HepG2 (cell line): ENCODE measurements around the gene SMIM45.

Experiments used
- ATAC-seq: fragments of 200-7000 bp; cut with Tn5 transposase; 3 replicates; pipeline ENCODE4 v1.9.1; 2020; ENCODE audit warnings: mild to moderate bottlenecking, moderate library complexity
- BruUV-seq: library from RNA; stranded (reverse); fragments of 400-500 nt; replicated peaks from 2 replicates; lab custom pipeline; 2021; lab: Mats Ljungman, UMichigan
- CTCF ChIA-PET: fragments of 300-600 bp; formaldehyde crosslinking; extraction: SDS; loops from one replicate; lab custom pipeline; 2021; ENCODE audit warnings: low total read pairs, inconsistent platforms, low intra/inter-chr PET ratio; lab: Yijun Ruan, JAX
- POLR2A ChIA-PET: fragments of 350-600 bp; sonication (Branson Sonifier 250); formaldehyde crosslinking; loops from one replicate; lab custom pipeline; 2020; ENCODE audit warnings: antibody characterized with exemption, inconsistent platforms; lab: Yijun Ruan, JAX
- DNase-seq: peaks from one replicate; pipeline ENCODE4 v3.0.0-alpha.2; 2015; ENCODE audit warnings: low spot score
- FAIRE-seq: peaks from 3 replicates; lab custom pipeline; 2011; peaks lifted over from hg19 to GRCh38; lab: Jason Lieb, UNC
- H2AFZ ChIP-seq: one replicate; pipeline ENCODE4 v1.6.1; 2011; ENCODE audit warnings: low read length, inconsistent platforms
- H3K27ac ChIP-seq: fragments of 300-600 bp; 3 replicates; pipeline ENCODE4 v1.8.0; 2011; ENCODE audit warnings: mixed run types, mild to moderate bottlenecking, mixed read lengths, low read length, inconsistent platforms; ENCODE audit not compliant: insufficient read depth; ENCODE audit errors: extremely low read length
- H3K27me3 ChIP-seq, 2 experiments: fragments of 200-600 bp in 1 of 2; 2 replicates in 1 of 2; 3 replicates in 1 of 2; pipeline versions ENCODE4 v1.6.0 to v1.8.0; 2011; ENCODE audit warnings: low read length in 2 of 2, mild to moderate bottlenecking in 2 of 2, moderate library complexity in 2 of 2, inconsistent platforms in 1 of 2; ENCODE audit not compliant: insufficient read depth in 2 of 2, control insufficient read depth in 1 of 2
- H3K36me3 ChIP-seq, 2 experiments: fragments of 200-600 bp in 1 of 2; replicated peaks in 1 of 2; 2 replicates in 1 of 2; 3 replicates in 1 of 2; pipeline versions ENCODE4 v1.5.1 to v1.8.0; 2011; ENCODE audit warnings: low read length in 2 of 2, inconsistent platforms in 1 of 2; ENCODE audit not compliant: insufficient read depth in 2 of 2, control insufficient read depth in 1 of 2
- H3K4me1 ChIP-seq: 2 replicates; pipeline ENCODE4 v1.5.1; 2012; ENCODE audit warnings: low read length, inconsistent platforms; ENCODE audit not compliant: insufficient read depth
- H3K4me2 ChIP-seq: 2 replicates; pipeline ENCODE4 v1.6.0; 2011; ENCODE audit warnings: low read depth, low read length, inconsistent platforms
- H3K4me3 ChIP-seq, 3 experiments: fragments of 200-600 bp in 1 of 3; sonication (generic), shearing (Covaris generic) in 1 of 3; replicated peaks in 1 of 3; 2 replicates each; pipeline ENCODE4 v1.5.1; 2011 to 2016; ENCODE audit warnings: low read length in 3 of 3, inconsistent platforms in 2 of 3, low read depth in 2 of 3, mild to moderate bottlenecking in 2 of 3, control low read depth in 1 of 3, mixed read lengths in 1 of 3; ENCODE audit not compliant: insufficient read depth in 1 of 3
- H3K79me2 ChIP-seq: one replicate; pipeline ENCODE4 v1.6.1; 2011; ENCODE audit warnings: low read length, inconsistent platforms; ENCODE audit not compliant: insufficient read depth
- H3K9ac ChIP-seq: 2 replicates; pipeline ENCODE4 v1.6.0; 2011; ENCODE audit warnings: mild to moderate bottlenecking, low read depth, low read length, inconsistent platforms; ENCODE audit not compliant: insufficient read depth
- H3K9me3 ChIP-seq: 2 replicates; pipeline ENCODE4 v1.5.1; 2012; ENCODE audit warnings: mild to moderate bottlenecking, low read length
- H4K20me1 ChIP-seq: 2 replicates; pipeline ENCODE4 v1.6.0; 2011; ENCODE audit warnings: inconsistent platforms, mild to moderate bottlenecking, low read length, moderate library complexity; ENCODE audit not compliant: insufficient read depth
- ADNP ChIP-seq: sonication (generic); formaldehyde crosslinking; IDR thresholded peaks from 2 replicates; pipeline ENCODE4 v1.4.0; 2020; ENCODE audit warnings: missing genetic modification reagents
- DPF2 ChIP-seq: sonication (generic); formaldehyde crosslinking; IDR thresholded peaks from 2 replicates; pipeline ENCODE4 v1.4.0; 2020; ENCODE audit warnings: mild to moderate bottlenecking, low read depth, missing genetic modification reagents, borderline replicate concordance
- HOXA7 ChIP-seq: sonication (generic); formaldehyde crosslinking; IDR thresholded peaks from 2 replicates; pipeline ENCODE4 v1.8.1; 2022; ENCODE audit warnings: mild to moderate bottlenecking, missing genetic modification reagents, moderate library complexity
- MBNL3 ChIP-seq: fragments of 250-450 bp; sonication (Bioruptor Pico); conservative IDR thresholded peaks from 2 replicates; pipeline ENCODE4 v1.8.0; 2022; ENCODE audit warnings: mild to moderate bottlenecking, inconsistent platforms
- NKX3-1 ChIP-seq: sonication (generic); formaldehyde crosslinking; IDR thresholded peaks from 2 replicates; pipeline ENCODE4 v1.5.0; 2020; ENCODE audit warnings: missing genetic modification reagents
- NR2C2 ChIP-seq: sonication (generic); formaldehyde crosslinking; IDR thresholded peaks from 2 replicates; pipeline ENCODE4 v1.4.0; 2020; ENCODE audit warnings: missing genetic modification reagents, mild to moderate bottlenecking, moderate library complexity, borderline replicate concordance
- PLSCR1 ChIP-seq: sonication (generic); formaldehyde crosslinking; IDR thresholded peaks from 2 replicates; pipeline ENCODE4 v1.5.0; 2020; ENCODE audit warnings: missing genetic modification reagents, mild to moderate bottlenecking, borderline replicate concordance
- RARG ChIP-seq: sonication (generic); formaldehyde crosslinking; IDR thresholded peaks from 2 replicates; pipeline ENCODE4 v1.4.0; 2020; ENCODE audit warnings: low read depth, mild to moderate bottlenecking, missing genetic modification reagents
- RBM39 ChIP-seq: fragments of 200-400 bp; formaldehyde crosslinking; IDR thresholded peaks from one replicate; pipeline ENCODE4 v1.6.1; 2018; ENCODE audit warnings: antibody characterized with exemption, mild to moderate bottlenecking, low read depth, low read length; ENCODE audit not compliant: poor library complexity, severe bottlenecking
- RNF2 ChIP-seq: fragments of 450-650 bp; conservative IDR thresholded peaks from 2 replicates; pipeline ENCODE4 v1.6.1; 2016; ENCODE audit warnings: low read depth
- SNAI1 ChIP-seq: sonication (generic); formaldehyde crosslinking; IDR thresholded peaks from 2 replicates; pipeline ENCODE4 v1.5.0; 2020; ENCODE audit warnings: mild to moderate bottlenecking, missing genetic modification reagents, borderline replicate concordance
- SP2 ChIP-seq: sonication (generic); formaldehyde crosslinking; IDR thresholded peaks from 2 replicates; pipeline ENCODE4 v1.5.1; 2020; ENCODE audit warnings: mild to moderate bottlenecking, missing genetic modification reagents
- ZMYM2 ChIP-seq: sonication (generic); formaldehyde crosslinking; IDR thresholded peaks from 2 replicates; pipeline ENCODE4 v1.8.0; 2022; ENCODE audit warnings: mild to moderate bottlenecking, missing genetic modification reagents
- ZMYM3 ChIP-seq: sonication (generic); formaldehyde crosslinking; IDR thresholded peaks from 2 replicates; pipeline ENCODE4 v1.5.1; 2020; ENCODE audit warnings: mild to moderate bottlenecking, missing genetic modification reagents
- ZNF350 ChIP-seq: sonication (generic); formaldehyde crosslinking; IDR thresholded peaks from 2 replicates; pipeline ENCODE4 v1.4.0; 2020; ENCODE audit warnings: mild to moderate bottlenecking, low read depth, missing genetic modification reagents, borderline replicate concordance
- ZNF597 ChIP-seq: sonication (generic); formaldehyde crosslinking; IDR thresholded peaks from 2 replicates; pipeline ENCODE4 v1.5.0; 2020; ENCODE audit warnings: missing genetic modification reagents
- ZSCAN25 ChIP-seq: sonication (generic); formaldehyde crosslinking; IDR thresholded peaks from 2 replicates; pipeline ENCODE4 v1.8.0; 2022; ENCODE audit warnings: mild to moderate bottlenecking, missing genetic modification reagents
- WGBS: methylation state at CpG from one replicate; pipeline ENCODE4 v1.1.6; 2017; ENCODE audit warnings: low lambda C conversion rate; 5-methylcytosine and 5-hydroxymethylcytosine counted together
- in situ Hi-C: cut with HindIII; loops from 2 replicates; pipeline ENCODE4 v1.10.0; 2017; ENCODE audit warnings: low pct_unique_long_range_greater_than_20kb; ENCODE audit not compliant: extremely low pct_ligation_motif_present
- intact Hi-C: fragments of 100-400 bp; cut with micrococcal nuclease; formaldehyde crosslinking; loops from one replicate; pipeline ENCODE4 v1.10.0; 2022; ENCODE audit not compliant: unreplicated experiment

SMIM45 gene

GRCh38 chr22:41969110-41969646 is 17.2 kb downstream of the SMIM45 start, which contains the start of gene SEPTIN3 (continued):
- TF ChIP-seq PLSCR1 (CRISPR knock-in tag) (no peak), ZMYM3 (CRISPR knock-in tag) (no peak)

GRCh38 chr22:41970601-41971000 is 18.7 kb downstream of the SMIM45 start:
- peaks cover 3 to 42% of the 10 kb centered on the region in 2 experiments; a peak in 4 of 5 replicates for H3K27me3 ChIP-seq
- peaks cover 11% of the 10 kb centered on the region; the same call in 1 of the 2 replicates for H3K4me1 ChIP-seq
- no peak overlapping the region for H3K27ac ChIP-seq
- ChIA-PET POLR2A (no interaction called here), CTCF (no interaction called here)
- H2AFZ ChIP-seq: no peak overlapping the region
- ATAC-seq (no peak), FAIRE-seq (no peak), DNase-seq (no peak)
- in situ Hi-C loops (loop anchor here (25.0 kb wide), 1 partner anchor 467 kb away; the partner anchor contains the start of gene NFAM1), intact Hi-C loops (no loop called here)
- TF ChIP-seq NKX3-1 (CRISPR knock-in tag) (no peak), ZMYM2 (CRISPR knock-in tag) (no peak), RARG (CRISPR knock-in tag) (no peak), RNF2 (no peak), ZSCAN25 (CRISPR knock-in tag) (no peak), SP2 (no peak), NR2C2 (CRISPR knock-in tag) (no peak), HOXA7 (no peak), ADNP (CRISPR knock-in tag) (no peak), ZNF350 (CRISPR knock-in tag) (no peak), RBM39 (no peak), MBNL3 (CRISPR knock-in tag) (no peak), SNAI1 (CRISPR knock-in tag) (no peak), DPF2 (CRISPR knock-in tag) (no peak), ZNF597 (CRISPR knock-in tag) (no peak)
- WGBS: 0% methylated on average over 1 of the region's 2 CpGs
- no peaks in the 10 kb centered on the region for H3K36me3 ChIP-seq
- H3K9ac ChIP-seq: no peak overlapping the region
- BruUV-seq: no TSS peak
- no peak overlapping the region for H3K4me2 ChIP-seq
- no peak overlapping the region for H3K4me3 ChIP-seq
- no peaks in the 10 kb centered on the region for H4K20me1 ChIP-seq
- no peaks in the 10 kb centered on the region for H3K9me3 ChIP-seq
- H3K79me2 ChIP-seq: no peaks in the 10 kb centered on the region
